Rectal smooth muscle tissue (tissue), 1 donor: Measurements from ENCODE around the gene AIF1.

Experiments
- H3K27ac ChIP-seq: one replicate; pipeline ENCODE4 v1.7.0; 2013; ENCODE audit warnings: low read depth, low read length, inconsistent platforms
- H3K27me3 ChIP-seq: one replicate; pipeline ENCODE4 v1.7.0; 2013; ENCODE audit warnings: low read length; ENCODE audit not compliant: control insufficient read depth, insufficient read depth
- H3K36me3 ChIP-seq: one replicate; pipeline ENCODE4 v1.7.0; 2013; ENCODE audit warnings: low read length; ENCODE audit not compliant: control insufficient read depth, insufficient read depth
- H3K4me1 ChIP-seq: one replicate; pipeline ENCODE4 v1.7.0; 2013; ENCODE audit warnings: low read length; ENCODE audit not compliant: control insufficient read depth, insufficient read depth
- H3K4me3 ChIP-seq: one replicate; pipeline ENCODE4 v1.7.0; 2013; ENCODE audit warnings: low read length
- H3K9ac ChIP-seq: one replicate; pipeline ENCODE4 v1.7.0; 2013; ENCODE audit warnings: low read length

The AIF1 gene

GRCh38 chr6:31659649-31660380, 44.8 kb downstream of the AIF1 start:
- Histone ChIP-seq H3K27me3 (no peaks in the 10 kb centered on the region), H3K36me3 (peaks cover 8% of the 10 kb centered on the region), H3K9ac (peak overlapping the region; percentile 93), H3K4me1 (peaks cover 29% of the 10 kb centered on the region), H3K27ac (peak overlapping the region; percentile 89), H3K4me3 (peak overlapping the region; percentile 95)

- Histone ChIP-seq H3K36me3 (peaks cover 8% of the 10 kb centered on the region), H3K9ac (peak within 1 kb of the TSS; percentile 93), H3K27ac (peak within 1 kb of the TSS; percentile 89), H3K27me3 (no peaks in the 10 kb centered on the region), H3K4me3 (peak within 1 kb of the TSS; percentile 95), H3K4me1 (peaks cover 29% of the 10 kb centered on the region)
Observed at GRCh38 chr6:31660381-31661261, 45.6 kb downstream of the AIF1 start, which contains the start of gene C6orf47. C6orf47 (minus strand) TSS chr6:31660778; CDS start chr6:31659947, 831 bp downstream.

- Histone ChIP-seq H3K27ac (peak overlapping the region; percentile 89), H3K4me3 (peak overlapping the region; percentile 95), H3K9ac (no peak overlapping the region), H3K36me3 (peaks cover 6% of the 10 kb centered on the region), H3K4me1 (peaks cover 29% of the 10 kb centered on the region), H3K27me3 (no peaks in the 10 kb centered on the region)
Observed at GRCh38 chr6:31661262-31662123, 46.5 kb downstream of the AIF1 start.

GRCh38 chr6:31662124-31662723, 47.2 kb downstream of the AIF1 start:
- H3K4me3 ChIP-seq, result no peak overlapping the region
- no peaks in the 10 kb centered on the region for H3K27me3 ChIP-seq
- H3K9ac ChIP-seq, result no peak overlapping the region
- H3K36me3 ChIP-seq, result peaks cover 3% of the 10 kb centered on the region
- peaks cover 34% of the 10 kb centered on the region for H3K4me1 ChIP-seq
- no peak overlapping the region for H3K27ac ChIP-seq

- peaks cover 11% of the 10 kb centered on the region for H3K36me3 ChIP-seq
- H3K4me3 ChIP-seq, result peak overlapping the region; percentile 73
- peak overlapping the region; percentile 90 for H3K27ac ChIP-seq
- peak overlapping the region; percentile 42 for H3K9ac ChIP-seq
- H3K27me3 ChIP-seq, result no peaks in the 10 kb centered on the region
- H3K4me1 ChIP-seq, result peaks cover 33% of the 10 kb centered on the region
Observed at GRCh38 chr6:31663126-31663960, 48.3 kb downstream of the AIF1 start.

GRCh38 chr6:31663961-31664789, 49.1 kb downstream of the AIF1 start:
- H3K4me3 ChIP-seq, result peak overlapping the region; percentile 73
- peaks cover 19% of the 10 kb centered on the region for H3K36me3 ChIP-seq
- peaks cover 26% of the 10 kb centered on the region for H3K4me1 ChIP-seq
- peak overlapping the region; percentile 42 for H3K9ac ChIP-seq
- H3K27me3 ChIP-seq, result no peaks in the 10 kb centered on the region
- H3K27ac ChIP-seq, result peak overlapping the region; percentile 90

GRCh38 chr6:31664790-31665500, 49.9 kb downstream of the AIF1 start, which contains the start of gene GPANK1:
GPANK1 (minus strand) TSS chr6:31664997; CDS start chr6:31664478, 519 bp downstream.
- H3K36me3 ChIP-seq, result peaks cover 26% of the 10 kb centered on the region
- no peaks in the 10 kb centered on the region for H3K27me3 ChIP-seq
- peak within 1 kb of the TSS; percentile 73 for H3K4me3 ChIP-seq
- H3K9ac ChIP-seq, result peak within 1 kb of the TSS; percentile 56
- H3K4me1 ChIP-seq, result peaks cover 19% of the 10 kb centered on the region
- peak within 1 kb of the TSS; percentile 90 for H3K27ac ChIP-seq

- Histone ChIP-seq H3K36me3 (peaks cover 33% of the 10 kb centered on the region), H3K4me1 (peaks cover 18% of the 10 kb centered on the region), H3K9ac (peak within 1 kb of the TSS; percentile 79)
Observed at GRCh38 chr6:31665501-31666336, 50.7 kb downstream of the AIF1 start, which contains the start of gene CSNK2B. CSNK2B (plus strand) TSS chr6:31666080; CDS start chr6:31666832, 752 bp downstream.

GRCh38 chr6:31666337-31666965, 51.4 kb downstream of the AIF1 start:
- H3K4me3 ChIP-seq, result peak overlapping the region; percentile 73
- no peaks in the 10 kb centered on the region for H3K27me3 ChIP-seq
- H3K4me1 ChIP-seq, result peaks cover 18% of the 10 kb centered on the region
- peak overlapping the region; percentile 84 for H3K27ac ChIP-seq
- peaks cover 40% of the 10 kb centered on the region for H3K36me3 ChIP-seq
- H3K9ac ChIP-seq, result peak overlapping the region; percentile 79

More at GRCh38 chr6:31665501-31666336, 50.7 kb downstream of the AIF1 start, which contains the start of gene CSNK2B:
- Histone ChIP-seq H3K27ac (peak within 1 kb of the TSS; percentile 90), H3K27me3 (no peaks in the 10 kb centered on the region), H3K4me3 (peak within 1 kb of the TSS; percentile 73)
